GM10847 (cell line): ENCODE measurements around the gene ALK.

Experiments
- POLR2A ChIP-seq: IDR thresholded peaks from 2 replicates; pipeline ENCODE4 v1.6.1; 2011; ENCODE audit not compliant: insufficient read length; ENCODE audit errors: extremely low read depth

The ALK gene

GRCh38 chr2:29420999-29421782 is 500.2 kb downstream of the ALK start:
- TF ChIP-seq POLR2A, result no peak

DNA sequence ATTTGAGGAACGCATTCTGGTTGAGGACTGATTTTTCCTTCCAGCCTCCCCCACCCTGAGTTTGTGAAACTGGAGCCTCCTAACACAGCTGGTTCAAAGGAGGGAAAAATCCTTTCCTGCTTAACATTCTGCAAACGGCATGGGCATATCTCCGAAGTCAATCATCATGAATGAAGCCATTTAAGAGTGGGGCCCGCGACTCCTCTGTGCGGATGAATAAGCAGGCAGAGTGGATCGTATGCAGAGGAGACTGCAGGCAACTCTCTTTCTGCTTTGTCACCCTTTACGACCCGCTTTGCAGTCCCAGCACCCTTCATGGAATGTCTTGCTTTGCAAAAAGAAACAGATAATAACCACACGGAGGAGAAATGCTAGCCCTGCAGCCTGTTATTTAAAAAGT is 500.9 kb downstream of the ALK start:
- no peak for TF ChIP-seq POLR2A

DNA sequence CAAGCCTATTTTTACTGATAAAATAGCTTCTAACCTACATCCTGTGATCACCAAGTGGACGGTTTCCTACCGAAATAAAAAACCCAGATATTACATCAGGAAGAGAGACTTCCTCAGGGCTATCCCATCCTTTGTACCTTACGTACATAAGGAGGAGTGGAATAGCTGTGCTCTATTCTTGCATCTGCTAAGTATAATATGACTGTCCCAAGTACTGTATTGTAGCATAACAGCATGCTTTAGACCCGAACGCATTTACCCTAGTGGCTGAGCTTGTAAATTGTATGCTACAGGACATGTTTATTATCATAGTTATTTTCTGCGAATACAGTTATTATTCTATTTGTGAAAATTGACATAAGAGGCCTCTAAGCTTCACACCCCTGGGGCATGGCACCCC is 503.8 kb downstream of the ALK start:
- TF ChIP-seq POLR2A, result no peak

DNA sequence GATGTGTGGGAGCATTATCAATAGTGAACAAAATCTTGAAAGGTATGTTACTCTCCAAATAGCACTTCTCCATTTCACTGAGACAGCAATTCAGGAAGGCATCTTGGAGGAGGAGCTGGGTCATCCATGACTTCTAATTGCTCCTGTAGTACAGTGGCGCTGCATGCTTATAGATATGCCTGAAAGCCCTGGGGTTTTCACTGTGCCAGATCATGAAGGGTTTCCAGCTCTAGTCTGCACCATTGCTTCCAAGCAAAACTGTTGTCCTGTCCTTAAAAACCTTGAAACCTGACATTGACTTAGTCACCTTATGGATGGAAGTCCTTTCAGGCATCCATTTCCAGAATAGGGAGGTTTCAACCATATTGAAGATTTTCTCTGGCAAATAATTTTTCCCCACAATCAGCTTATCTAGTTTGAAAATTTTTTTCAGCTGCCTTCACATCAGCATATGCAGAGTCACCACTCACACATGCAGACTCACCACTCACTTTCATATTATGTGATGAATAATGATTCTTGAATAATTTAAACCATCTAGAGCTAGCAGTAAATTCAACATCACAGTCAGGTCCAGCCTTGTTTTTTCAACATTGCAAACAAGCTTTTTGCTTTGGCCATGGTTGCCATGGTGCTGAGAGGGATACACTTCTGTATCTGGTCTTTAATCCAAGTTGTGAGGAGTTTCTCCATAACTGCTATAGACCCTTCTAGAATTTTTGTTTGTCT is 509.0 kb downstream of the ALK start:
- TF ChIP-seq POLR2A, result no peak

DNA sequence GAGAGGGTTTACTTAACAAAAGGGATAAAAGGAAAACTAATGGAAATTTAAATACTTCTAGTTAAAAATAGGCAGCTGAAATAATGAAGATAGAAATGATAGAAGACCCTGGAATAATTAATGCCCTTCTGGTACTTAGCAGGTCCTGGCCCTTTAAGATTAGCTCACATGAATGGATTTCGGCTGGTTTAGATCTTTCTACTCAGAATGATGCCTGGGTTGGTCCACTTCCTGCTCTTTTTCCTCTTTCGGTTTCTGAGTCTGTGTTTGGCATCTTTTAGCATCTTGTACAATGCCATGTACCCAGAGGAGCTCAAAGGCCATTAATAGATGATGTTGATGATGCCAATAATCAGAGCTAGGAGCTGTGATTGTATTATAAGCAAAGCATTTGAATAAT is 515.7 kb downstream of the ALK start:
- no peak for TF ChIP-seq POLR2A

GRCh38 chr2:29405266-29405665 is 516.1 kb downstream of the ALK start:
- no peak for TF ChIP-seq POLR2A

DNA sequence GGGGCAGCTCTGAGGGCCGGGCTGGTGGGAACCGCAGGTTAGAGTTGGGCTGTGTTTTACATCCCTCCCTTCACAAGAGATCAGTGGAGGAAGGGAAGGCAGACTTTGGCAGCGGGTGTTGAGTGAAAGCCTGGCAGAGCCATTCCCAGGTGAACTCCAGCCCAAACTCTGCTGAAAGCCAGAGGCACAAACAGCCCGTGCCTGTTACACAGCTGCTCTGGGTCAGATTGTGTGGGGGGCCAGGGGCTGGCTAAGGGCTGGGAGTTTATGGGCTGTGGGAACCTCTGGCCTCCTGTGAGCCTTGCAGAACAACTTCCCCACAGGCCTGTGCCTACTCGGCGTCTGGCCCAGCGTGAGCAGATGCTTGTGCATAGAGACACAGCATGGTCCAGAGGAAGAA is 519.4 kb downstream of the ALK start:
- TF ChIP-seq POLR2A, result no peak

- no peak for TF ChIP-seq POLR2A
Observed at GRCh38 chr2:29400930-29401653, 520.3 kb downstream of the ALK start.

GRCh38 chr2:29398384-29399237 is 522.8 kb downstream of the ALK start:
- TF ChIP-seq POLR2A, result no peak

GRCh38 chr2:29397713-29398112 is 523.7 kb downstream of the ALK start:
- TF ChIP-seq POLR2A, result no peak

DNA sequence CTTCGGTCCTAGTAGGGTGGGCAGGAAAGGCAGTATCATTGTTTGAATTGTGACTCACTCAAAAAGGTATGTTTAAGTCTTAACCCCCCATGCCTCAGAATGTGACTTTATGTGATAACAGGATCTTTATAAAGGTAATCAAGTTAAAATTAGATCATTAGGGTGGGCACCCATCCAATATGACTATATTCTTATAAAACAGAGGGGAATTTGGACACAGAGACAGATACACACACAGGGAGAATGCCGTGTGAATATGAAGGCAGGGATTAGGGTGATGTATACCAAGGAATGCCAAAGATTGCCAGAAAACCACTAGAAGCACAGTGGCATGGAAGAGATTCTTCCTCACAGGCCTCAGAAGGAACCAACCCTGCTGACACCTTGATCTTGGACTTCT is 524.3 kb downstream of the ALK start:
- TF ChIP-seq POLR2A, result no peak

DNA sequence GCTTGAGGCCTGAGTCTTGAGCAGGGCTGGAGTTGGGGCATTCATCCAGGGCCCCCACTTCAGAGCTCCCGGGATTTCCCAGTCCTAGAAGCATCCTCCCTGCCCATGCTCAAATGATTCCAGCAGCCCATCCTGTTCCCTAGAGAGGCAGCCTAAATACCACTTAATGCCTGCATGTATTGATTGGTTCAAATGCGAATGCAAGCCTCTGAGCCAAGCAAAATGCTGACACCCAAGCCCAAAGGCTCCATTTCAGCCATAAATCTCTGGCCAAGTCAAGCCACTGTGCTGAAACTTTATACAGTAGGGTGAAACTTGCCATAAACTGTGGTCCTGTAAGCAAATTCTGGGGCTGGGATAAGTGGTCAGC is 526.4 kb downstream of the ALK start:
- no peak for TF ChIP-seq POLR2A

- no peak for TF ChIP-seq POLR2A
Observed at GRCh38 chr2:29394311-29394980, 526.9 kb downstream of the ALK start.

- TF ChIP-seq POLR2A, result no peak
Observed at GRCh38 chr2:29393676-29394075, 527.7 kb downstream of the ALK start.

- TF ChIP-seq POLR2A, result no peak
Observed at GRCh38 chr2:29392774-29393173, 528.6 kb downstream of the ALK start.
